HG02678 (cell line): ENCODE measurements around the gene TUBGCP2.
"Not testable (repeated sequence)": the region's sequence is repeated elsewhere in the genome, so short reads cannot be mapped to it uniquely, and the experiment has no call there.

Experiments
- ATAC-seq: cut with Tn5 transposase; IDR thresholded peaks from one replicate; pipeline ENCODE4 v1.9.1; 2021; ENCODE audit warnings: mild to moderate bottlenecking, moderate library complexity; ENCODE audit not compliant: unreplicated experiment

TUBGCP2 gene

DNA sequence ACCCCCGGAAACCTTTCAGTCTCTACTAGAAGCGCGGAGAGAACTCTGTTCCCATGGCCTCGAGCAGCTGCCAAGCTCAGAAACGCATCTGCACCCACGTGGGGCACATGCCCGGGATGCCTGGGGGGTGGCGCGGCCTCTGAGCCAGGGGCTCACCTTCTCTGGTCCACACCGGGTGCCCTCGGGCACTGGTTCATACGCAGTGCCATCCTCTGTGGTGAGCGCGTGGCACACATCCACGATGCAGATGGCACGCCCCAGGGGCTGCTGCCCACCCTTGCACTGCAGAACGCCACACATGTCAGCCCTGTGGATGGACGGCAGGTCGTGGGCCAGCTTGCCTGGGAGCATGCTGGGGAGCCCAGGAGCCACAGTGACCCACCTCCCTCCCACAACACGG is 38.5 kb downstream of the TUBGCP2 start:
- no peak for ATAC-seq

DNA sequence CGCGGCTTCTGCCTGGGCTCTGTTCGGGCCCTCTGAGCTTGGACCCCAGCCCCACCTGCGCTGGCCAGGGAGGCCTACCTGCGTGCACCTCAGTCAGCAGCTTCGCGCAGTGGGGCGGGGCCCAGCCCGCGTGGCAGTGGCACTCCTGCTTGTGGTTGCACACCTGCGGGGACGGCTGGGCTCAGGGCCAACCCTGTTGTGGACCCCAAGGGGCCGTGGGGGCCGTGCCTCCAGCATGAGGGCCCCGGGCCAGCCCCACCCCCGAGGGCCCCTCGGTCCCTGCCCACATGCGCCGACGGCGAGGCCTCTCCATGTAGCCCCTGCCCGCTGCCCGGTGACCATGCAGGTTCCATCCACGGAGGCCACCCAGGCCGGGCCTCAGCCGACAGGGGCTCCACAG is 39.3 kb downstream of the TUBGCP2 start:
- ATAC-seq = no peak

DNA sequence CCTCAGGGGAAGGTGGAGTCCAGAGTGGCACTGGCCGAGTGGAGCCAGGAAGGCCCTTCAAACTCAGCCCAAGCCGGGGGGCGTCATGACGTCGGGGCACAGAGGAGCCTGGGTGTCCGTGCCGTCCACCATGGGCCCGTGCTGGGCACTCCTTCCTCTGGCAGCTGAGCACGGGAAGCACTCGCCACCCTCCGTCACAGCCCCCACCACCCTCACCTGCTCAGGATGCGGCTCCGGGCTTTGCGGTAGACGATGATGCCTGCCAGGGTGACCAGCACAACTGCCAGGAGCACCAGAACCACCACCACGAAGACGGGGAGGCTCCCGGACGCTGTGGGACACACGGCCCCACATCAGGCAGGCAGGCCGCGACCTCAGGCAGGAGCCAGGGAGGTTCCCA is 40.1 kb downstream of the TUBGCP2 start:
- no peak for ATAC-seq

DNA sequence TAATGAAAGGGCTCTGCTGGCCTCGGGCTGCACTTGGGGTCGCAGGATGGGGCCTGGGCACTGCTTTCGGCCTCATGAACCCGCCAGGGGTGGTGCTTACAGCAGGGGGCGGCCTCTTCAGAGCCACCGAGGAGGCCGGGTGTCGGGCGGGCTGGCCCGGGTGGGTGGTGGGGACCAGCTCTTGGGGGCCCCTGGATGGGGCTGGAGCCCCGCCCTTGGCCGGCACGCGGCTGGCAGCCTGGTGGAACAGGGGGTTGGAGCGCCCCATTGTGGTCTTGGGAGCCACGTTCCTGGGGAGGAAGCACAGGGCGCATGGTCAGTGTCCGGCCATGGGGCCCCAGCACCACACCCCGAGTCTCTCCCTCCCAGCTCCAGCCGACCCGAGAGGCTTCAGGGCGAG is 40.8 kb downstream of the TUBGCP2 start:
- no peak for ATAC-seq

DNA sequence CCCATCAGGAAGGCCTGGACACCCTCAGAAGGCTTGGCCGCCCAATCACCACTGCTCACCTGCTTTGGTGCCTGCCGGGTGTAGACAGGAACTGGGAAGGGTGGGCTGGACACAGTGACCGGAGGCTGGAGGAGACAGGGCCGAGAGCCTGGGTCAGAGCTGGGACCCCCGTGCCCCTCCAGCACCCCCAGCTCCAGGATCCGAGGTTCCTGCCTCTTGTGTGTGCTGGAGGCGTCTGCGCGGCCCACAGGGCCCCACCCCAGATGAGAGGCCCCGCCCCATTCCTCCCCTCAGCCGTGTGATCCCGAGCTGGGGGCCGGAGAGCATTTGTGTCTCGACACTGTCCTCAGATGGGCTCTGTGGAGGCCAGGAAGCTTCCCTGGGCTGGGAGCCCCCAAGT is 41.4 kb downstream of the TUBGCP2 start:
- ATAC-seq = no peak

DNA sequence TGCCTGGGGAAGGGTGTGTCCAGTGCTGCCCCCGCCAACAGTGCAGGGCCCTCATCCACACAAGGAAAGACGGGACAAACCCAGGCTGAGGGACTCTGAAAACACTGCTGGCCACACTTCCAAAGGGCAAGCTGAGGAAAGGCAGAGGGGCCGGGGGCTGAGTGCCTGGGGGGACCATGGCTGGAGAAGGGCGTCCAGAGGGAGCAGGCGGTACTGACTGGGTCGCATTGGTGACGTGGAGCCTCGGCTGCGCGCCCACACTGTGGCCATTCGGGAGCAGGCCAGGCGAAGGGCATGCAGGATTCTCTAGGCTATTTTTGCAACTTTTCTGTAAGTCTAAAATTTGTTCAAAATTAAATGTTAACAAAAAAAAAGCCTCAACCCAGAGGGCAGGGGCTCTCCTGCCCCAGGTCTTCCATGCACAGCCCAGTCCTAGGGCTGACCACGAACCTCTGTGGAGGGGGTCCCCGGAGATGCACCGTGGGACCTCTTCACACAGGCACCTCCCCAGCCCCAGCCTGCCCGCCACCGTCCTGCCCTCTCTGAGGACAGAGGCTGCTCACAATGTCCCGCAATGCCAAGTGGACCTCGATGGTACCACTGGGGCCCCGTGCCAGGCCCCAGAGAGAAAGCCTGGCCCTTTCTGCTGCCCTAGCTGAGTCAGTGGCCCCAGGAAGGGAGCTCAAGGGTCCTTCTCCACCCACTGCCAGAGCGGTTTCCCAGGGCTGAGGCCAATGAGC is 42.4 kb downstream of the TUBGCP2 start:
- no peak for ATAC-seq

DNA sequence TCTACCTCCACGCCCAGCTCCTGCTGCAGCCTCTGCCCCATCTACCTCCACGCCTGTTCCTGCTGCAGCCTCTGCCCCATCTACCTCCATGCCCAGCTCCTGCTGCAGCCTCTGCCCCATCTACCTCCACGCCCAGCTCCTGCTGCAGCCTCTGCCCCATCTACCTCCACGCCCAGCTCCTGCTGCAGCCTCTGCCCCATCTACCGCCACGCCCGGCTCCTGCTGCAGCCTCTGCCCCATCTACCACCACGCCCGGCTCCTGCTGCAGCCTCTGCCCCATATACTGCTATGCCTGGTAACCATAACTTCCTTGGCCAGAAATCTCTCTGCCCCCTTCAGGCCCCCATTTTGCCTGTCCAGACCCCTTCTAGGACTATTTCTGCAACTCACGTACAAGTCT is 43.6 kb downstream of the TUBGCP2 start:
- ATAC-seq = not testable (repeated sequence)

DNA sequence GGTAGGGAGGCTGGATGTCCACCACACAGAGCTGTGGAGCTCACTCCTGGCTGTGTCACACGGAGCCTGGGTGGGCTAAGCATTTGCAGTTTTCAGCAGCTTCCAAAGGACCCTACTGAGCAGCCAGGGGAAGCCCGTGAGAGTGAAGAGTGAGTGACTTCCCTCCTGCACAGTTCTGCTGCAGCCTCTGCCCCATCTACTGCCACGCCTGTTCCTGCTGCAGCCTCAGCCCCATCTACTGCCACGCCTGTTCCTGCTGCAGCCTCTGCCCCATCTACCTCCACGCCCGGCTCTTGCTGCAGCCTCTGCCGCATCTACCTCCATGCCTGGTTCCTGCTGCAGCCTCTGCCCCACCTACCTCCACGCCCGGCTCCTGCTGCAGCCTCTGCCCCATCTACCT is 44.2 kb downstream of the TUBGCP2 start:
- ATAC-seq = no peak

DNA sequence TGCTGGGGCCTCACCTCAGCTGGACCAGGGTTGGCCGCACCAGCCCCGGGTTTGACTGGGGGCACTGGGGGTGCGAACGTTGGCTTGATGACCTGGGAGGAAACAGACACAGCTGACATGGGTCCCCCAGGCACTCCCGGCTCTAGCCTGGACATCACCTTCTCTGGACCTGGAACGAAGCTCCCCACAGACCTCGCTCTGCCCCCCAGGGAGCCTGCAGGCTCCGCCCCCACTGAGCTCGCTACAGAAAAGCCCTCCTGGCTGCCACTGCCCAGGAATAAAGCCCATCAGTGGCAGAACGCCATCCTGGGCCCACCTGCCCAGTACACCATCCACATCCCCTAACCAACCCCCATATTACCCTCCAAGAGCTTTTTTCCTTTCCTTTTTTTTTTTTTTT is 45.0 kb downstream of the TUBGCP2 start:
- ATAC-seq = no peak

DNA sequence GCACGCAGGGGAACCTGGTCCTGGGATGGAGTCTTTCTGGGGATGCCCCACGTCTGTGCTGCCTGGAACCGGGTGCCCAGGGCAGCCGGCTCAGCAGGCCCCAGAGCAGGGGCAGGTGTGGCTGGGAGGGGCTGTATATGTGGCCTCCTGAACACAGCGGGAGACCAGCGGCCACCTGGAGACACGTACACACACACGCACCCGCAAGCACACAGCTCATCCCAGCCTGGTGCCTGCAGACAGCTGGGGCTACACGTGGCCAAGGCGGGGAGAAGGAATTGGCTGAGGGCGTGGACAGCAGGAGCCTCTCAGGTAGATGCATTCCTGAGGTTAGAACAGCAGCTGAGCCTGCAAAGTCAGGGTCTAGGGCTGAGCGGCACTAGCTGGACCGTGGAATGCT is 46.0 kb downstream of the TUBGCP2 start:
- no peak for ATAC-seq

DNA sequence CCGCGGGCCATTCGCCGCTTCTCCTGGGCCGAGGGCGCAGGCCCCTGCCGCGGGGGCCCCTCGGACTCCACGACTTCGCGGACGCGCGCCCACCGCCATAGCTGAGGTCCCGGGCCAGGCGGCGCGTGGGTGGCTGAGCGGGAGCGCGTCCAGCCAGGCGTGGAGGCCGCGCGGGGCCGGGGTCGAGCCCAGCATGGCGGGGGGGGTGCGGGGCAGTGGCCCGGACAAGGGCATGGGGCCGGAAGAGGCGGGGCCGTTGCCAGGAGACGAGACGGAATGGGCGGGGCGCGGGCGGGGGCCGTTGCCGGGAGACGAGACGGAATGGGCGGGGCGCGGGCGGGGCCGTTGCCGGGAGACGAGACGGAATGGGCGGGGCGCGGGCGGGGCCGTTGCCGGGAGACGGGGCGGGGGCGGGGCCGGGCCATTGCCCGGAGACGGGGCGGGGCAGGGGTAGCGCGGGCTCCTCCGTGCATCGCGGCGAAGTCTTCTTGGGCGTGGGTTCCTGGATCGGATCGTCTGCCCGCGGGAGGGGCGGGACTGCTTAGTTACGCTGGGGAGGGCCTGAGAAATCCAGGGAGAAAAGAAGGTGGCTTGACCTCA is 46.8 kb downstream of the TUBGCP2 start:
- peak; percentile 57 for ATAC-seq

DNA sequence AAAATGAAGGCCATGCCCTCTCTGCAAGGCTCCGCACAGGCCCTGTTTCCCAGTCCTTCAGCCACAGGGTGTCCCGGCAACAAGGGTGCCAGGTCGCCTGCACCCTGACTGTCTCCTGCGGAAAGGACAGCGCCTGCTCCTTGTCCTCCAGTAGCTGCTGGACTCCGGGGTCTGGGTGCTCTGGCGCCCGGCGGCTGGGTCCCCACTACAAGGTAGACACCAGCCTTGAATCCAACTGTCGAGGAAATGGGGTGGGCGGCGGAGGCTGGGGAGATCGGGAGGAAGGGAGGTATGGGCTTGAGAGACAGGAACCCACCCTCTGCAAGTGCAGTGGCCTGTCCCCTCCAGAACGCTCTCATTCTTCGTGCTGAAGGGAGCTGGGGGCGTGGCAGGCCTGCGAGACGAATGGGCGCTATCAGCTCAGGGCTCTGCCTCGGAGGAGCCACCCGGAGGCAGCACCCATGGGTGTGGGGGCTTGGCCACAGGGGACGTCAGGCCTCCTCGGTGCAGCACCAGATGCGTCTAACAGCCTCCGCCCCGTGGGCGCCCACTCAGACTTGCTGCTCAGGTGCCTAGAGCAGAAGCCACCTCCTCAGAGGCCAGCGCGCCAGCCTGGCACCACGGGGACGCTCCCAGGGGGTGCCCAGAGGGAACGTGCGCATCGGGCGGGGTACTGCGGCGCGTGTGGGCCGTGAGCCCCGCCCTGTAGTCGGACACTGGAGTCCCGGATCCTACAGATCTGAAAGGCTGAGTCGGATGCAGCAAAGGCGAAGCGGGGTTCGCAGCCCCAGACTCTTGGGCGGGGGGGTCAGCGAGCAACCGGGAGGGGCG is 47.6 kb downstream of the TUBGCP2 start:
- ATAC-seq = peak; percentile 53

DNA sequence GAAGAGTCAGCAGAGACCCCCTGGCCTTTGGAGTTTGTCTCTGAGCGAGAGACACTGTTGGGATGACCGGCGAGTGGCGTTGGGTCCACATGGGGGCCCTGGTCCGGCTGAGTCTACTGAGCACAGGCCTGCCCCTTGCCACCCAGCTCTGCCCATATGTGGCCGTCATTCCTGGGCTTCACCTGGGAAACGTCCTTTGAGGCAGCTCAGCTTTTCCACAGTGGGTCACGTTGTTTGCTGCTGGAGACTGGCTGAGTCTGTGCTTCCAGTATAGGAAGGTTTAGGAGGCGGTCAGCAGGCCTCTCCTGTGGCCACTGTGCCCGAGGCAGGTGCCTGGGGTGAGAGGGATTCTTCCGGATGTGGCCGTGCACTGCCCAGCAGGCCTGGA is 49.1 kb downstream of the TUBGCP2 start:
- ATAC-seq = no peak

DNA sequence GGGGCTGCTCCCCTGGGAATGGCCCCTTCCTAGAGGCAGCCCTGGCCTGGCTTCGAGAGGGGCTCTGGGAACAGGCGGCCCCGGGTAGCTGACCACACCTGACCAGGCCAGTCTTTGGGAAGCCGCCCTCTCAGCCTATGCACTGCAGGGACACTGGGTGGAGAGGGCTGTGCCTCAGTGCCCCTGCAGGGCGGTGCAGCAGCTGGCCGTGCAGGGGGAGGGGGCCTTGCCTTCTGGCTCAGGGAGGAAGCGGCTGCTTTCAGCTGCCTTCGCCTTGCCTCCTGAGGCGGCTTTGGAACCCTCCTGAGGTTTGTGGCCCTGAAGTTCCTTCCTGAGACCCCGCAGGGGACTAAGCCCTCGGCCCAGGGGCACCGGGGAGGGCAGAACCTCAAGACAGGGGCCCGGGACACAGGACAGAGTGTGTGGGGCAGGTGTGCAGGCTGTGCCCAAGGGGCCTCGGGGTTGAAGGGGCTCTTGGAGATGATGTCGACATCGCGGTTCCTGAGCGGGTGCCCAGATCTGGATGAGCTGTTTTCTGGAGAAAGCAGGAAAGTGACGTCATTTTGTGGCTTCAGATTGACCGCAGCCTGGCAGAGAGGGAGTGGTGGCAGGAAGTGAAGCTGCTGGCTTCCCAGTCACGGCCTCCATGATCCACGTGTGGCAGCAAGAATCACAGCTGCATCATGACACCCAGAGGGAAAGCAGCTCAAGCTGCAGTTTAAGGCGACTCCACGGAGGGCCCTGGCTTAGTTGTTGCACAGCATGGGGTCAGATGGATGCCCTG is 49.7 kb downstream of the TUBGCP2 start:
- no peak for ATAC-seq

DNA sequence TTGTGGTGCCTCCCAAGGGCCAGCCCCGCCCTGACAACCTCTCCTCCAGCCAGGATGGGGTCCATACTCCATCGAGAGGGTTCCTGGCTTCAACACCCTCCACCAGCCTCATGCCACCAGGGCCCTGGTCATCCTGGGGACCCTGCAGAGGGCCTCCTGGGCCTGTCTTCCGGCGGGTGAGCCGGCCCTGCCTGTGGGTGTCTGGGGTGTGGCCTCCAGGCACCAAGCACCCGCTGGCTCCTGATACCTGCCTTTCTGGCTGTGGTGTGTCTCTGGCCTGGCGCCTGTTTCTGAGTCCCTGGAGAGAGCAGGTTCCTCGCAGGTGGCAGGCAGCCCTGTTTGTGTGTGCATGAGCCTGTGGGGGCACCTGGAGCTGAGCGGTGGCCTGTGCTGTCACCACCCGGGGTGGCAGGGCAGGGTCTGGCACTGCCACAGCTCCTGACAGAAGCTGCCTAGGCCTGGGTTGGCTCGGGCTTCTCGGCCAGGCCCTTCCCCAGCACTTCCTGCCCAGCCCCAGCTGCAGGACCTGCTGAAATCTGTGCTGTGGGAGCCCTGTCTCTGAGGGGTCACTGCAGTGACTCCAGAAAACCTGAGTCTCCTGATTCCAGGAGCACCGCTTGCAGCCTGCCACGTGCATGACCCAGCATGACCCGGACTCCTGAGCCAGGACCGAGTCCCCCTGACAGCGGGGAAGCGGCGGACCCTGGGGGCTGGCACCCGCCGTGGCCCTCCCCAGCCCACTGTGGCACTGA is 50.4 kb downstream of the TUBGCP2 start:
- ATAC-seq = no peak

DNA sequence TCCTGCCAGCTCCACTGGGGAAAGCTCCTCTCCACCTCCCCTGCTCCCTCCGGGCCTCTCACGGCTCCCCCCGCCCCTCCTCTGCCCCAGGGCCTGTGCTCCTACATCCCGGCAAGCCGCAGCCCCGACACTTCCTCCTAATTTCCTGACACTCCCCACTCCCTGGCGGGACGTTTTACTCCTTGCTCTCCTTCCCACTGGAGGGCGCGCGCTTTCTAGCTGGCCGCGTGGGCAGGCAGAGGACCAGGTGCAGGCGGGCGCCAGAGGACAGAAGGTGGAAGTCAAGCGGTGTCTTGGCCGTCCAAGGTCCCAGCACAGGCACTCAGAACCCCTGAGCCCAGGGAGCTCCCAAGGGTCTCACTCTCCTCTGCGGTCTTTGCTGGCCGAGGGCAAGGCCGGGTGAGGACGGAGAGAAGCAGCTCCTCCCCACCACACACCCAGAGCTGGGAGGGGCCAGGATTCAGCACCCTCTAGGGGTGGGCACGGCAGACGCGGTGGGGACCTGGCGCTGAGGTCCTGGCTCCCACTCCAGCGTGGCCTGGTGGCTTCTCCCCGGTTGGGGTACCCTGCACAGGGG is 51.1 kb downstream of the TUBGCP2 start:
- ATAC-seq = no peak

DNA sequence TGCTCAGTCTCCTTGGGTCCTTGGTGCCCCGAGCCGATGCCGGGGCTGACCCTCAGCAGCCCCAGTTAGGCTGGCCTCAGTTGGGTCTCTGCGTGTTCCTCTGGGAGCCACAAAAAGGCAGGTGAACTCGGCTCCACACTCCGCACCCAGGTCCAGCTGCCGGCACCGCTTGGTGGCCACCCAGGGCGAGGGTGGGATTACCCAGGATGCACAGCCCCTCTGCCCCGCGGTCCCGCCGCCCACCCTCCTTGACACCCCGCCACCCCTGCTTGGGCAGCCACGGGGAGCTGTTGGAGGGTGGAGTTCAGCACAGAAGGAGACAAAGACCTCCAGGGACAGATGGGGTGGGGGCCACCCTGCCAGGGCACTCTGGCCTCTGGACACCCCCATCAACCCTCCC is 53.3 kb downstream of the TUBGCP2 start:
- no peak for ATAC-seq

DNA sequence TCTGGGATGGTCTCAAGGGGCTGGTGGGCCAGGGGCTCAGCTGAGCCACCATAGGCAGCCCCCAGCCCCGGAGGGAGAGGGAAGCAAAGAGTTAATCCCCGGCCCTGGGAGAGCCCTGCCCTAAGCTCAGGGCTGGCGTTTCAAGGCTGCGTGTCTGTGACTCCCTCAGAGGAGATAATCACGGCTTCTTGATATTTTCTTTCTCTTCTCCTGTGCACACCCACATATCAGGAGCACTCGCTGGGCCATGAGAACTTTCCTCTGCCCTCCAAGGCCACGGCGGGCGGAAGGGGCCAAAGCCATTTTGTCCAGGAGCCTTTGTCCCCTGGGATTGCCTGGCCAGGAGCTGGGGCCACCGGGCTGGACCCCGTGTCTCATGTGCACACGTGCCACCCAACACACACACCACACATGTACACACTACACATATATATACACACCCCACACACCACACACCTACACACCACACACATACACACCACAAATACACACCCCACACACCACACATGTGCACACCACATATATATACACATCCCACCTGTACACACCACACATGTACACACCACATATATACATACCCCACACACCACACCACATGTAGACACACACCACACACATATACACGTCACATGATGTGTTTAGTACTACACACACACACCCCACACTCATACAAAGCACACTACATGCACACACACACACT is 54.1 kb downstream of the TUBGCP2 start:
- ATAC-seq = no peak

DNA sequence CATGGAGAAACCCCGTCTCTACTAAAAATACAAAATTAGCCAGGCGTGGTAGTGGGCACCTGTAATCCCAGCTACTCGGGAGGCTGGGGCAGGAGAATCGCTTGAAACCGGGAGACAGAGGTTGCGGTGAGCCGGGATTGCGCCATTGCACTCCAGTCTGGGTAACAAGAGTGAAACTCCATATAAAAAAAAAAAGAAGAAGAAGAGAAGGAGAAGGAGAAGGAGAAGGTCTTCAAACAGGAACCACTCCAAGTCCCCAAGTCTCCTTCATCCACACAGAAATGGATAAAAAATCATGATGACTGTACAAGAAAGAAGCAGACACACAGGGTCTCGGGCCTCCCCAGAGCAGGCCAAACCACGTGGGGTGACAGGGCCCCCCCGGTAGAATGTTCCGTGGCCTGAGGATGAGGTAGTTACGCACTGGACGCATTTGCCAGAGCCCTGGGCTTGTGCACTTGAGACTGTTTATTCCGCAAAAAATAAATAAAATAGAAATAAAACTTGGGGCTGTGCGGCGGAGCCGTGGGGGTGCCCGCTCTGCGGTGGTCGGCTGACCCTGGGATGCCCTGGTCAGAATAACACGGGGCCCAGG is 55.2 kb downstream of the TUBGCP2 start:
- ATAC-seq = no peak
